ENCODE data around the gene RBFOX2. TPM values are rescaled to one million over a fixed set of nuclear protein-coding genes. Genes with fewer than 3 reads are reported as not detected.

RBFOX2 gene
- polyA plus RNA-seq, 1 of the 3 experiments (the other 2 are of a cell fraction) = 115 TPM

- Histone ChIP-seq H3K9me3 (no peaks in the 10 kb centered on the region), H2AFZ (ENCODE audit: low read depth) (no peak overlapping the region), H4K20me1 (ENCODE audit: insufficient read depth) (peaks cover 97% of the 10 kb centered on the region), H3K4me2 (no peak overlapping the region), H3K27ac (ENCODE audit: low read depth in 2 of 2, low read length in 1 of 2) (no peak overlapping the region), H3K79me2 (ENCODE audit: insufficient read depth) (peaks cover 100% of the 10 kb centered on the region), H3F3A (replicated peaks; ENCODE audit: insufficient read depth) (no peaks in the 10 kb centered on the region), H3K4me3 (ENCODE audit: low read depth in 2 of 2, low read length in 1 of 2) (no peak overlapping the region), H3K27me3 (ENCODE audit: insufficient read depth) (no peaks in the 10 kb centered on the region), H3K9me2 (no peaks in the 10 kb centered on the region), H3K4me1 (ENCODE audit: control insufficient read depth in 1 of 2, insufficient read depth in 2 of 2, low read depth in 1 of 2, low read length in 1 of 2) (peaks cover 0 to 2% of the 10 kb centered on the region in 2 experiments; a peak in 2 of 4 replicates), H3K9ac (no peak overlapping the region), H3K36me3 (replicated peaks in 1 of 2; ENCODE audit: control insufficient read depth in 1 of 2, insufficient read depth in 2 of 2, low read length in 1 of 2) (peaks cover 0 to 23% of the 10 kb centered on the region in 2 experiments)
- no peak for TF ChIP-seq FOXJ3 (CRISPR knock-in tag; IDR thresholded peaks at IDR 0.05)
- TF ChIP-seq PBX3 (IDR thresholded peaks at IDR 0.05) = no peak
- no peak for TF ChIP-seq USF1 (IDR thresholded peaks at IDR 0.05; ENCODE audit: borderline replicate concordance, low read depth)
- TF ChIP-seq CHD2 (IDR thresholded peaks at IDR 0.05; ENCODE audit: low read length, partially characterized antibody) = no peak
- TF ChIP-seq GABPA (IDR thresholded peaks at IDR 0.05; ENCODE audit: low read depth) = no peak
- no peak for TF ChIP-seq USF2 (IDR thresholded peaks at IDR 0.05; ENCODE audit: borderline replicate concordance, low read depth, low read length)
- no peak for TF ChIP-seq EP300 (IDR thresholded peaks at IDR 0.05; ENCODE audit: borderline replicate concordance in 1 of 2, low read depth in 1 of 2, low read length in 1 of 2)
- TF ChIP-seq JUND (IDR thresholded peaks at IDR 0.05) = no peak
- no peak for TF ChIP-seq ZBTB33 (IDR thresholded peaks at IDR 0.05; ENCODE audit: borderline replicate concordance, low read depth)
- no peak for TF ChIP-seq FOSL2 (IDR thresholded peaks at IDR 0.05; ENCODE audit: borderline replicate concordance, low read depth)
- no peak for TF ChIP-seq TCF12 (IDR thresholded peaks at IDR 0.05)
- POLR2A ChIA-PET = no interaction called here
- CTCF ChIA-PET = no interaction called here
- WGBS (ENCODE audit: low lambda C conversion rate) = 95% methylated on average over 2 of the region's 2 CpGs
- DNase-seq = no peak
Measured at GRCh38 chr22:35824256-35824655, 204.4 kb downstream of the RBFOX2 start.

- H3K36me3 ChIP-seq (replicated peaks in 1 of 2; ENCODE audit: control insufficient read depth in 1 of 2, insufficient read depth in 2 of 2, low read length in 1 of 2) = peaks cover 0 to 15% of the 10 kb centered on the region in 2 experiments
- H3K9ac ChIP-seq = no peak overlapping the region
- no peak overlapping the region for H3K4me3 ChIP-seq (ENCODE audit: low read depth in 2 of 2, low read length in 1 of 2)
- no peaks in the 10 kb centered on the region for H3K9me2 ChIP-seq
- peaks cover 97% of the 10 kb centered on the region for H4K20me1 ChIP-seq (ENCODE audit: insufficient read depth)
- H3F3A ChIP-seq (replicated peaks; ENCODE audit: insufficient read depth) = peaks cover 7% of the 10 kb centered on the region
- no peak for TF ChIP-seq FOXJ3 (CRISPR knock-in tag; IDR thresholded peaks at IDR 0.05)
- TF ChIP-seq NFIC (IDR thresholded peaks at IDR 0.05; ENCODE audit: borderline replicate concordance) = no peak
- no peak for TF ChIP-seq GATA2 (CRISPR knock-in tag; IDR thresholded peaks at IDR 0.05)
- no peak for TF ChIP-seq JUND (IDR thresholded peaks at IDR 0.05)
- TF ChIP-seq RFX5 (IDR thresholded peaks at IDR 0.05; ENCODE audit: low read length) = no peak
- peaks cover 100% of the 10 kb centered on the region for H3K79me2 ChIP-seq (ENCODE audit: insufficient read depth)
- H2AFZ ChIP-seq (ENCODE audit: low read depth) = no peak overlapping the region
- no peak overlapping the region for H3K4me2 ChIP-seq
- no peak overlapping the region for H3K27ac ChIP-seq (ENCODE audit: low read depth in 2 of 2, low read length in 1 of 2)
- 100% methylated on average over 1 of the region's 1 CpG for WGBS (ENCODE audit: low lambda C conversion rate)
- H3K4me1 ChIP-seq (ENCODE audit: control insufficient read depth in 1 of 2, insufficient read depth in 2 of 2, low read depth in 1 of 2, low read length in 1 of 2) = peaks cover 0 to 7% of the 10 kb centered on the region in 2 experiments; a peak in 1 of 4 replicates
- CTCF ChIA-PET = interaction anchor here (0.7 to 1.2 kb wide), 3 partner anchors 16 to 190 kb away, joined by 3 read pairs; no protein-coding TSS in a partner anchor
- POLR2A ChIA-PET = no interaction called here
- no peaks in the 10 kb centered on the region for H3K9me3 ChIP-seq
- H3K27me3 ChIP-seq (ENCODE audit: insufficient read depth) = no peaks in the 10 kb centered on the region
- DNase-seq = no peak
Measured at GRCh38 chr22:35821654-35822053, 207.0 kb downstream of the RBFOX2 start.
